ENCODE measurements around the gene DMD.

Gene DMD

GRCh38 chrX:32614707-32615106, 596.6 kb downstream of the DMD start:
- no peak for TF ChIP-seq CTCF (IDR thresholded peaks at IDR 0.05; ENCODE audit: low read depth, low read length)
- H3K4me3 ChIP-seq (replicated peaks in 1 of 2; ENCODE audit: low read depth in 2 of 2, low read length in 2 of 2) = no peak overlapping the region
- no peak for DNase-seq (ENCODE audit: low read depth in 2 of 2)

GRCh38 chrX:32599156-32599555, 612.2 kb downstream of the DMD start:
- no peak for DNase-seq (ENCODE audit: low read depth in 2 of 2)
- no peak overlapping the region for H3K4me3 ChIP-seq (replicated peaks in 1 of 2; ENCODE audit: low read depth in 2 of 2, low read length in 2 of 2)
- no peak for TF ChIP-seq CTCF (IDR thresholded peaks at IDR 0.05; ENCODE audit: low read depth, low read length)

- no peak for TF ChIP-seq CTCF (IDR thresholded peaks at IDR 0.05; ENCODE audit: low read depth, low read length)
- H3K4me3 ChIP-seq (replicated peaks in 1 of 2; ENCODE audit: low read depth in 2 of 2, low read length in 2 of 2) = no peak overlapping the region
- no peak for DNase-seq (ENCODE audit: low read depth in 2 of 2)
Observed at GRCh38 chrX:32598707-32599106, 612.6 kb downstream of the DMD start.

GRCh38 chrX:32597777-32598176, 613.6 kb downstream of the DMD start:
- TF ChIP-seq CTCF (IDR thresholded peaks at IDR 0.05; ENCODE audit: low read depth, low read length) = no peak
- H3K4me3 ChIP-seq (replicated peaks in 1 of 2; ENCODE audit: low read depth in 2 of 2, low read length in 2 of 2) = no peak overlapping the region
- no peak for DNase-seq (ENCODE audit: low read depth in 2 of 2)

- H3K4me3 ChIP-seq (replicated peaks in 1 of 2; ENCODE audit: low read depth in 2 of 2, low read length in 2 of 2) = no peak overlapping the region
- no peak for DNase-seq (ENCODE audit: low read depth in 2 of 2)
- no peak for TF ChIP-seq CTCF (IDR thresholded peaks at IDR 0.05; ENCODE audit: low read depth, low read length)
Observed at GRCh38 chrX:32592786-32593185, 618.6 kb downstream of the DMD start.

GRCh38 chrX:32591589-32591988, 619.8 kb downstream of the DMD start:
- H3K4me3 ChIP-seq (replicated peaks in 1 of 2; ENCODE audit: low read depth in 2 of 2, low read length in 2 of 2) = no peak overlapping the region
- no peak for TF ChIP-seq CTCF (IDR thresholded peaks at IDR 0.05; ENCODE audit: low read depth, low read length)
- no peak for DNase-seq (ENCODE audit: low read depth in 2 of 2)

GRCh38 chrX:32582729-32583128, 628.6 kb downstream of the DMD start:
- no peak overlapping the region for H3K4me3 ChIP-seq (replicated peaks in 1 of 2; ENCODE audit: low read depth in 2 of 2, low read length in 2 of 2)
- no peak for DNase-seq (ENCODE audit: low read depth in 2 of 2)
- no peak for TF ChIP-seq CTCF (IDR thresholded peaks at IDR 0.05; ENCODE audit: low read depth, low read length)
